CD4-positive, alpha-beta T cell treated with Interleukin-2 at 100 ng/mL for 4 hours (primary cell): Measurements from ENCODE around the gene PTH1R.

Experiments
- DNase-seq: peaks from one replicate; pipeline ENCODE4 v3.0.0-alpha.2; 2020; ENCODE audit warnings: low spot score

Gene PTH1R

DNA sequence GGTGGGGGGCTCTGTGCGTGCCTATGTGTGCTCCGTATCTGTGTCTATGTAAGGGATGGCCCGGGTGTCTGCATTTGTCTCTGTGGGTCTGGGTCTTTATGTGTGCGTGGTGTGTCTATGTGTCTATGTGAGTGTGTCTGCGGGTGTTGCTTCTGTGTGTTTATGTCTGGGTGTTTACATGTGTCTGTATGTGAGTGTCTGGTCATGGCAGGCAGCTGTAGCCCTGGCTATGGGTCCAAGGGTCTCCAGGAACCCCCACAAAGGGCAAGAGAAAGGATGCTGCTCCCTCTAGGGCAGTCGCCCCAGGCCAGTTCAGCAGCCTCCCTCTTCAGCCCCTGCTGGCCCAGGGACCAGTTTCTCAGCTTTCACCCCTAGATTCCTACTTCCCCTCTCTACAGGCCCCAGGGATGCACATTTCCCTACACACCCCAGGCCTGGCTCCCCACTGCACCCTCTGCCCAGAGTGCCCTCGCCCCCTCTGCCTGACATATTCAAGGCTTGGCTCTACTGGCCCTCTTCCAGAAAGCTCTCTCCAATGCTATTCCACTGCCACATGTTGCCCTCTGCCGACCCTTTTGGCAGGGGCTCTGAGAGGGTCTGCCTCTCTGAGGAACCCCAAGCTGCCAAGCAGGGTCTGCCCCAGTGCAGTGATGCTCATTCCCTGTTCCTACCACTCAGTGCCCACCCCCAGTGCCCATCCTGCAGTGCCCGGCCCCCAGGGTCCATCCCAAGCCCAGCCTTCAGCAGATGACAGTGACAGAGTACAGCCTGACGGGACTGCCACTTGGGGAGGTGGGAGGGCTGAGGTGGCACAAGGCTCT lies 13.2 kb upstream of the PTH1R start:
- DNase-seq = no peak

DNA sequence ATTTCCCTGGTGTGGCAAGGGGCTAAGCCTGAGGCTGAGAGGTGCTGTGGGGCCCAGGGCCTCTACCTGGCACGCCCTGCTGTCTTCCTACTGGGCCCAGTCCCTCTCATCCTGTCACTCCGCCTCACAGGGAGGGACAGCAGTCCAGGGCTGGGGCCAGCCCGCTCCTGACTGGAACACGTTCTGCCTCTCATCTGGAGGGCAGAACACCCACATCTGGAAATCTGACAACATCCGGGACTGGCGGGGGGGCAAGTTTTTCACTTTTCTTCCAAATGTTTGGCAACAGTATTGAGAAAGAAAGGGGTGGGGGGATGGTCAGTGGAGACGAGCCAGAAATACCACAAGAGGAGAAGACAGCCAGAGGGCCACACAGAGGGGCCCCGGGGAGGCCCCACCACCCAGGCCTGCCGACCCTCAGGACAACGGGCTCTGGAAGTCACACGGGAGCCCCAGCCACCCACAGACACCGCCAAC lies 12.5 kb upstream of the PTH1R start:
- no peak for DNase-seq

DNA sequence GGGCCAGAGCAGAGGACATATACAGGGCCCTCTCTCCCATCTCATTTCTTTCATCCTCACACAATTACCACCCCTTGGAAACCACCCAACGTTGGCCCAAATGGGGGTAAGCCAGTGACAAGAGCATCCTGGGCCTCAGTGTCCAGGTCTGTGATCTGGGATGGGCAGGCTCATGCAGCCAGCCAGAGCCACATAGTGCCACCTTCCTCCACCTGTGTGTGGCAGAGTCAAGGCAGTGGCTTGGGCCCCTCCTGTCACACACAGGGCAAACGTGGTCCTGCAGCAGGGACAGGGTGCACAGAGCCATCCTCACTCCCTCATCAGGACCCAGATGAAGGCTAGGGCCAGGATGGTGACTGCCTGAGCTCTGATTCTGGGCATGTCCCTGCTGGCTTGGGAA lies 12.0 kb upstream of the PTH1R start:
- DNase-seq = no peak

DNA sequence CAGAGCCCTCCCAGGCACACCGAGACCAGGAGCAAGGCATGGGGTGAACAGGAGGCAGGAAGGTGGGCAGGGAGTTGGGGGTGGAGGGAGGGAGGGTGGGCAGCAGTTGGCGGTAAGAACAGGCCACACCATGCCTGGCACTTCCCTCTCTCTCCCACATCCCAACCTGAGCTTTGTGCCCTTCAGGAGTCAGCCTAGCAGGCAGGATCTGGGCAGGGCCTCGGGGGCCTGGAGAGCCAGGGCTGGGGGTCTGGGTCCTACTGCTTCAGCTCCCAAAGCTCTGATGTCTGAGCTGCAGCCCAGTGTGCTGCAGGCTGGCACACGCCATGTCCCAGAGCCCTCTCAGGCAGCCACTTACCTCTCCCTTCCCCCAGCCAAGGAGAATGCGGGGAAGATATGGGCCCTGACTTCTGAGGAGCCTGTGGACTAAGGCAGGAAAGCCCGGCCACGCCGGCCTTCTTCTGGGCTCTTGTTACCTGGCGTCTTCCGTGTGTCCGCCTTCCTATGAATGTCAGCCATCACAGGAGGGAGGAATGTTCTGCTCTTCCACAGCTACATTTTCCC lies 11.4 kb upstream of the PTH1R start:
- no peak for DNase-seq

DNA sequence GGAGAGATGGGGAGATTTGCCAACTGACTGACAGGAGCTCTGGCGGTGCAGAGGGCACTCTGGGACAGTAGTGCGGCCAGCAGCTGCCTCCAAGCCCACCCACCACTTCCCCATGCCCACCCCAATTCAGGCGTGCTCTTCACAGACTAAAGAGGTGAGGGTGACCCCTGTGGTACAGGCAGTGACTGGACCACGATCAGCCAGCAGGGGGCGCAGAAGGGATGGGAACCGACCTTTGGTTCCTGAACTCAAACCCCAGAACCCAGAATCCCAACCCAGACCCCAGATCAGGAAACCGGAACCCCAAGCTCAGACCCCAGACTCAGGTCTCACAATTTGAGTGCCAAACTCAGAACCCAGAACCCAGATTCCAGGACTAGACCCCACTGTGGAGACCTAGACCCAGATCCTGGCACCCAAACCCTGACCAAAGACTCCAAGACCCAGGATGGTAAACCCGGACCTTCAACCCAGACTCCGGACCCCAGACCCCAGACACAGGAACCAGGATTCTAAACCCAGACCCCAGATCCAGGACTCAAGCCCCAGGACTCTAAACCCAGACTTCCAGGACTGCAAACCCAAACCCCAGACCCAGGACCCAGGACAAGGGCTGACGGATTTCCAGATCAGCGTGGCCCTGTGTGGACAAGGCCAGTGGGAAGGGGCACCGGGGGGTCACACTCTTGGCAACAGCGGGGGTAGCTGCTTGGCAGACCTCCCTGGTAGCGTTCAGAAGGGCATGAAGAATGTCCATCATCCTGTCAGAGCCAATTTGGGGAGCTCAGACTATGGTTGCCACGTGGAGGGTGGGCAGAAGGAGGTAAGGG lies 10.6 kb upstream of the PTH1R start:
- DNase-seq = peak; percentile 76

DNA sequence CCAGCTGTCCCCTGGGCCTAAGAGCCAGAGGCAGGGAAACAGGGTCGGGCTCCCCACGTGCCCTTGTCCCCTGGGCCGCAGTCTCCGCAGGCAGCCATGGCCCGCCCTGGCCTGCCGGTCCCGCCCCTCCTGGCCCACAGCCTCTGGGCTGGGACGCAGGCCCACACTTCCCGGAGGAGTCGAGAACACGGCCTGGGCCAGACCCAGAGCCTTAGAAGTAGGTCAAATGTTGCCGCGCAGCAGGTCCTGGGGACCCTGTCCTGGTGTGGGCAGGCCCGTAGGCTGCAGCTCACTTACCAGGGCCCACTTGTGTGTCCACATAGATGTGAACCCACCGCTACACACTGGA lies 10.0 kb upstream of the PTH1R start:
- DNase-seq = no peak

DNA sequence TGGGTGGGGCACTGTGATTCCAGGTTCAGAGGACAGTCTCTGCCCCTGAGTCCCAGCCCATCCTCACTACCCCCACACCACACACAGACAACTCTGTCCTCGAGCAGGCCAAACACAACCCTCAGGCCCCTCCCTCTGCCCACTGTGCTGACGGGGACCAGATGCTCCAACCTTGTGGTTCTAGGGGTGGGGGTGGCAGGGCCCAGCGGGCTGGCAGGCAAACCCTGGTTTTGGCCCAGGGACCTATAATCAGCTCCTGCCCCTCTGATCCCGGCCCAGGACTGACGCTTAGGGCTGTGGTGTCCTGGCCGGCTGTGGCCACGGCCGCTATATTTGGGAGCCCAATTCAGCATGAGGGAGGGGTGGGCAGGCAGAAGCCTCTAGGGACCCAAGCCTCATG lies 9.2 kb upstream of the PTH1R start:
- no peak for DNase-seq

DNA sequence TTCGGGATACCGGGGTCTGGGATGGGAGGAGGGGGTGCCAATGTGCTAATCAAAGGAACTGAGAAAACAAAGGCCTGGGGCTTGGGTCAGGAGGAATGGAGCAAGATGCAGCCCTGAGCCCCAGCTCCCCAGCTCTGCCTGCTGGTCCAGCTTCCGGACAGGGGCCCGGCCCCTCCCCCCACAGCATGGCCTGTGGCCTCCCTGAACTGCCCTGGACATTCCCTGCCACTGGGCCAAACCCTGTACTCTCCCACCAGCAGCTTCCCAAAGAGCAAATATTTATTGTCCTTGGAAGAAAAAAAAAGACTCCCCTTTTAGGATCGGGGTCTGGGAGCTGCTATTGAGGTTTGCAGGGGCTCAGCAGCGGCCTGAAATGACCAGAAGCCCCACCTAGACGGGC lies 8.6 kb upstream of the PTH1R start:
- no peak for DNase-seq

DNA sequence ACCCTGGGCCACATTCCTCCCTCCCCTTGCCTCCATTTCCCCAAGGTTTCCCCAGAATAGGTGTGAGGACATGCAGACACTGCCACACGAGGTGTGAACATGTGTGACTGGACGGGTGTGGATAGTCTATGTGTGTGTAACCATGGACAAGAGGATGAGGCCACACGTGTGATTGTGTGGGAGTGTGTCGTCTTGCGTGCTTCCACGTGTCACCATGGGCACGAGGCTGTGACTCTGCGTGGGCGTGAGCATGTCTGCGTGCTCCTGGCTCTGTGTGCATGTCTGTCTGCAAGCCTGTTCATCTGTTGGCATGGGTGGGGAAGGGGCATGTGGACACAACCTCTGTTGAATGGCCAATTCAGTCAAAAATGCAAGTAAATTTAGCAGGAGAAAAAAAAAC lies 8.1 kb upstream of the PTH1R start:
- DNase-seq = no peak

DNA sequence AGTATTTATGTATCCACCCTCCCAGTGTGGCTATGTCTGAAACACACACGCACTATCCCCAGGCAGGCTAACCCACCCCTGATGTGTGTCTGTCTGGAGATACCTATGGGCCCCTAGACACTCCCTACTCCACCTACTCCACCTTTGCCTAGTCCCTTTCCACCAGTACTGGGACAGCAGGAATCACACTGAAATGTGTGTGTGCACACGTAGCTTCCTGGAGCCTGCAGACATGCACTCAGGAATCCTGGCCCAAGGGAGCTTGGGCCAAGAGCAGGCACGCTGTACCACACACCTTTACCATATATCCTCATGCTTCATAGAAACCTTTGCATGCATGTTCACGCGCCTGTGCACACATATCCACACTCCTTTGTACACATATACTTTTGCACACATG lies 6.9 kb upstream of the PTH1R start:
- no peak for DNase-seq

DNA sequence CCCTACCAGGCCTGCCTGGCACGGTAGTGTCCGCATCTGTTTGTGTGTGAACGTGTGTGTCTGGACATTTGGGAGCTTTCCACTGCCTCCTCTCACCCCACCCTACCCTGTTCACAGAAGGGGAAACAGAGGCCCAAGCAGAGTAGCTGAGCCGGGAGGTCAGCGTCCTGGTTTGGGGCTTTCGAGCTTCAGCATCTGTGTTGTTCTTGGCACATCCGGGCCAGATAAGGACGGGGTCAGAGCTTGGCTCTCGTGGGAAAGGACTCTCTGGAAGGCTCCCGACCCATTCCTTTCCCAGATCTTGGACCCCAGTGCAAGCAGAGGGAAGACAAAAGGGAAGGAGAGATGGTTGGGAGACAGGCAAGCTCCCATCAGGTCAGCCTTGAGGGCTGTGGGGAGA lies 6.3 kb upstream of the PTH1R start:
- no peak for DNase-seq

DNA sequence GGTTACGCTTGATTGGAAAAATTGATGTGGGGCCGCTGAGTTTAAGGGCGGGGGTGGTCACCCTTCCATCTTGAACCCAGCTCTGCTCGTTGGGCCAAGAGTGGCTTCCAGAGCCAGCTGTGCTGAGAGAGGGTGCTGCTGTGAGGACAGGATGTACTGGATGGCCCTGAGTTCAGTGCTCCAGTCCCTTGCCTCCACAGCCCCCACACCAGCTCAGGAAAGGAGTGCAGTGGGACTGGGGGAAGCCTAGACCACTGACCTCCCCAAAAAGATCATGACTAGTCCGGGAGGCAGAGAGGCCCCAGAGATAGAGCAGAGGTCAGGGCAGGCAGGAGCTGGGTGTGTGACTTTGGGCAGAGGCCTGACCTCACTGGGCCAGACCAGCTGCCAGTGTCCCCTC lies 4.0 kb upstream of the PTH1R start:
- no peak for DNase-seq

DNA sequence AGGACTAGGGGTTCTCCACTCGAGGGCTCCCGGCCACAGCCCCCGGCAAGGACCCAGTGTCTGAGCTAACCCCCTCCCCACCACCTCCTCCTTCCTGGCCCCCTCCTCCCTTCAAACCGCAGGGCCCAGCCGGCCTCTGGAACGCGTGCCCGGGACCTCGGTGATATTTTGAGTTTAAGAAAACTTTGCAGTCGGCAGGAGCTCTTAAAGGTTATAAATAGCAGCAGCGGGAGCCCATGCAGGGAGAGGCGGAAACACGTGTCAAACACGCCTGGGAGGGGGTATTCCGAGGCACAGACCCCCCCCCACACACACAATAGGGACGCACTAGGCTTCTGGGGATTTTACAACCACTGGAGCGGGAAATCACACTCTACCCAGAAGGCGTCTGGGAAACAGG lies 3.1 kb upstream of the PTH1R start:
- no peak for DNase-seq

DNA sequence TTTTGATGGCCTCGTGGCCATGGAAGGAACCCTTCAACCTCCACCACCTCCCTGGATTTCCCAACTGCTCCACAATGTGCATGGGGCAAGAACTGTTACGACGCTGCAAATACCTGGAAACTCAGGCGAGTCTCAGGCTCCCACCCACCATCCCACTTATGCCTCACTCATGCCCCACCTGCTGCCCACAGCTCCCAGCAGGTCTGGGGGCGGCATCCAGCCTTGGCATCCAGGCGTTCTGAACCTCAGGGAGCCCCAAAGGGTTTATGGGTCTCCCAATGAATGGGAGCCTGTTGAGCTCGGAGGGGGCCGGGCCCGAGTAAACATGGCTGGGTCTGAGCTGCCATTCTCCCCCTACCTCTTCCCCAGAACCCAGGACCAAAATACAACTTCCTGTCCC lies 2.0 kb upstream of the PTH1R start:
- no peak for DNase-seq

DNA sequence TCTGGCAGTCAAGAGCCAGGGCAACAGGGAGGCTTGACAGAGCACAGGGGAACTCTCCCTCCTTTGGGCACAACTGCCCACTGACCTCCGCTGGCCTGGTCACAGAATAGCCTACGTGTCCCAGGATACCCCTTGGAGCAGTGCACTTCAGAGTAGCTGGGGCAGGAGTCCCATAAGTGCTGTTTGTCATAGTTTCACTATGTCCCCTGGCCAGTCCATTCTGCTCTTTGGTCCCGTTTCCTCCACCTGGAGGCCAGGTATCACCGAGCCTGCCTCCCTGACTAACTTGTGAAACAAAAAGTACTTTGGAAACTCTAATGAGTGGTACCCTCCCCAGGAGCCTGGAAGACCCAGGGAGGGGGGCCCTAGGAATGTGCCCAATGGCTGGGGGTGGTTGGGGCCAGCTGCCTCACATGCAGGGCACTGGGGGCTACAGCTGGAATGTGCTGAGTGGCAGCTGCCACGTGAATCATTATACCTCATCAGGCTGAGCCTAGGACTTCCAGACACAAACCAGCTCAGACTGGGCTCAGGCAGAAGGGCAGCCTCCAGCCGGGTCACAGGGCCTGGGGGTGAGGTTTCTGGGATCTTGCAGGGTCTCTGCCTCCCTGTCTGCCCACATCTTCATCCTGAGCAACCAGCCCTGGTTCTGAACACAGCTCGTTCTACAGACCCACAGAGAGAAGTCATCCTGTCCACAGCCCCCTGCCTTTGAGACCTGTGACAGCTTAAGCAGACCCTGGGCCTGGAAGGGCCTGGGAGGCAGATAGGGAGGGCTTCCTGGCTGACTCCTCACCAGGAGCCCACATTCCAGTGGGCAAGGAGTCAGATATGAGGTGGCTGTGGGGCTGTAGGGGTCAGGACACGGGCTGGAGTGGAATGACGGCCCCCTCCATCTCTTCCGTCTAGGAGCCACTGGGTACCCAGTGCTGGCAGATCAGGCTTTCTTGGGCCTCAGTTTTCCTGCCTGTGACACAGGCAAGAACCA lies 914 bp upstream of the PTH1R start:
- no peak for DNase-seq

DNA sequence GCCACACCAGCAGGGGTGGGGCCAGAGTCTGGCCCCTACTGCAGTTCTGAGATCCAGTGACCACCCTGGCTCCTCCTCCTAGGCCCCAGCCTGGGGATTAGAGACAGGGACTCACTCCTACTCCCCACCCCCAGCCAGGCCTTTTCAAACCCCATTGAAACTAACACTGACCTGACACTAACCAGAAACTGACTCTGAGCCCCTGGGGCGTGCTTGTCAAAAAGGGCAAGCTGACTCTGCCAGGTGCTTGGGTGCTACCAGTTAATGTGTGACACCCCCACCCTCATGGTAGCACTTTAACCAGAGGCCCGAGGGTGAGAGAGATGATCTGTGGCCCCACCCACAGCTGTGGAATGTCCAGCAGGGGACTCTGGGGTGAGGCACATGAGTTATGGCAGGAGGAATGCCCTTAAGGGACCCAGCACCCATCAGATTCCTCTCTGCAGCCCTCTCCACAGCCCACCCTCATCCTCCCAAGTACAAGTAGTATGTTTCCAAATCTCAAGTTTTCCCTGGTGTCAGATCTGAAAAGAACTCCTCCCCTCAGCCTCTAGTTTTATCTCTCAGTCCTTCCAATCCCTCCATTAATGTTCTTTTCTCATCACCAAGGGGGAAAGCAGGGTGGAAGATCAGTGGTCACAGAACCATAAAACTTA lies 1.4 kb downstream of the PTH1R start:
- DNase-seq = no peak

DNA sequence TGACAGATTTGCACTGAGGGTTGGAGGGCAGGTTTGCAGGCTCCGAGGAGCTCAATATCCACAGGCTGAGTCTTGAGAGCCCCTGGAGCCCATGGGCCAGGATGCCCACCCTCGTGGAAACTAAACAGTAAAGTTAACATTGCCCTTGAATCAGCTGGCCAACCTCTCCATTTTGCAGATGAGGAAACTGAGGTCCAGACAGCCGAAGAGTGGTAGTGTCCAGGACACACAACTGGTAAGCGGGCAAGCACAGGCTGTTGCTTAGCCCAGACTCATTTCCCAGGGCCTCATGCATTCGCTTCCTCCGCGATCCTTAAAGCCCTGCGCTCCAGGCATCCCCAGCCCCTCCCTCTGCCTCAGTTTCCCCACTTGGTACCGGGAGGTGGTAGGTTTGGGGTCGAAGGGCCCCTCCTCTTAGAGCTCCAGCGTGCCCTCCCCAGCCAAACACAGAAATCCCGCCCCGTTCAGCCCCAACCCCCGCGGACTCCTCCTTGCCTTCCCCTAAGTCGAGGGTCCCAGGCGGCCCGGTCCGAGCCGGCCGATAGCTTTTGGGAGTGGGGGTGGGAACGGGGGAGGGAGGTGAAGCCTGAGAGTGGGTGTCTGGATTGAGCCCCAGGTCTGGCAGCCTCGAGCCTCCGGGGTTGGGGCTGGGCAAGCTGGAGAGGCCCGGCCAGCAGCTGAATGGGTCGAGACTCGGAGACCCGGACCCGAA lies 3.5 kb downstream of the PTH1R start:
- DNase-seq = no peak

DNA sequence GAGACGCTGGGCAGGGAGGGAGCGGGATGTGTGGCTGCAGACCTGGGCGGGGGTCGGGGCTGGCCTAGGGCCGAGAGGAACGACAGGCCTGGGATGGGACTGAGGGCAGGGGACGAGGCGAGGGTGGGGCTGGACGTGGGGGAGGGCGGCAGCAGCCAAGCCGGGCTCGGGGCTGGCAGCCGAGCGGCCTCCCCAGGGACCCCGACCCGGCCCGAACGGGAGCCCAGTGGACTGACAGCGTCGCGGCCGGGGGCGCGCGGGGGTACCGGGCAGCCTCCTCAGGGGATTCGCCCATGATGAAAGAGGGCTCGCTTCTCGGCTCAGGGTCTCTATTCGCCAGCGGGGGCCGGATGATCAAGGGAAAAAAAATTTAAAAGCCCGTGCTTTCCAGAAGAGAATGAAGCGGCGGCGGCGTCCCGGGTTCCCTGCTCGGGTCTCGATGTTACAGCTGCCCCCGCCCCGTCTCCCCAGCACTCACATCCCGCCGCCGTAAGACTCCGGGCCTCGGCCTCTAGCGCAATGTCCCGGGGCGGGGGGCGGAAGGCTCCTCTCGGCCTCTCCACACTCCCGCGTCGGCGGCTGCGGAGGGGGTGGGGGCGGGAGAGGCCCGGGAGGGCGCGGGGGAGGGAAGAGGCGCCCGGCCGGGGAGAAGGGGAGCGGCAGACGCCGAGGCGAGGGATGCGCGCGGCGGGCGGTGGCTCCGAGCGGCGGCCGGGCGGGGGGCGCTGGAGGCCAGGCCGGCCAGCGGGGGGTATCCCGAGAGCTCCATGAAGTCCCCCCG lies 4.3 kb downstream of the PTH1R start:
- DNase-seq = no peak

DNA sequence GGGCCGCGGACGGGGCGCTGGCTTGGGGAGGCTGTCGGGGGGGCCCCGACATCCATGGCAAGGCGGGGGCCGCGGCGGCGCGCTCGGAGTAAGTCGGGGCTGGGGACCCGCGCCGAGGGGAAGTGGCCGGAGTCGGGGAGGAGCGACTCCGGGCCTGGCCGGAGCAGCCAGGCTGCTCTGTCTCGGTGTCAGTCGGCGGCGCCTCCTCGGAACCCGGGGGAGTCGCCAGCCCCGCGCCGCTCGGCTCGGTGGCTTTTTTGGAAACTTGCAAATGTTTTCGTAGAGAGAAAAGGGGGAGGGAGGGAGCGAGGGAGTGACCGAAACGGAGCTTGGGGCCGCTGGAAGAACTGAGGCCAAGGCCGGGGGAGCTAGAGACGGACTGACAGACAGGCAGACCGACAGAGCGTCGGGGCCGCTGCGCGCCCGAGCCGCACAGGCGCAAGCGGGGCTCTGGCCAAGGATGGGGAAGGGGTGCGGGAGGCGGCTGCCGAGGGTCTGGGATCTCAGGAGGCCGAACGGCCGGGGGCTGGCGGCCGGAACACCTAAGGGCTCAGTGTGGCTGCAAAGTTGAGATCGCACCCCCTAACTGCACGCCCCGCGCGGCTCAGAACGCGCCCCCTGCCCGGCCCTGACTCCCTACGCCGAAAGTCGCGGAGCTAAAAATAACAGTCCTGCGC lies 5.0 kb downstream of the PTH1R start:
- no peak for DNase-seq
